WTC11 (cell line): ENCODE data around the gene DNAJC3. TPM values are rescaled to one million over a fixed set of nuclear protein-coding genes. Genes with fewer than 3 reads are reported as not detected.

Experiments
- AR ChIP-seq: fragments of 250-450 bp; sonication (Bioruptor Pico); IDR thresholded peaks from 2 replicates; pipeline ENCODE4 v1.9.0; 2021; ENCODE audit warnings: mild to moderate bottlenecking
- ATF1 ChIP-seq: sonication (generic); formaldehyde crosslinking; IDR thresholded peaks from 2 replicates; pipeline ENCODE4 v1.8.1; 2023; ENCODE audit warnings: mild to moderate bottlenecking, moderate library complexity, missing genetic modification reagents
- ATF3 ChIP-seq: sonication (generic); formaldehyde crosslinking; conservative IDR thresholded peaks from 2 replicates; pipeline ENCODE4 v1.8.1; 2022; ENCODE audit warnings: mild to moderate bottlenecking, missing genetic modification reagents
- ATF6 ChIP-seq: sonication (generic); formaldehyde crosslinking; IDR thresholded peaks from 2 replicates; pipeline ENCODE4 v1.8.1; 2023; ENCODE audit warnings: mild to moderate bottlenecking, missing genetic modification reagents
- CREB1 ChIP-seq: sonication (generic); formaldehyde crosslinking; IDR thresholded peaks from 2 replicates; pipeline ENCODE4 v1.8.0; 2023; ENCODE audit warnings: mild to moderate bottlenecking, missing genetic modification reagents
- CREM ChIP-seq: sonication (generic); formaldehyde crosslinking; IDR thresholded peaks from 2 replicates; pipeline ENCODE4 v1.8.1; 2022; ENCODE audit warnings: mild to moderate bottlenecking, missing genetic modification reagents, moderate library complexity
- CTCF ChIP-seq: fragments of 200-600 bp; IDR thresholded peaks from 2 replicates; pipeline ENCODE4 v1.8.0; 2022; ENCODE audit warnings: antibody characterized with exemption
- ETV6 ChIP-seq: sonication (generic); formaldehyde crosslinking; IDR thresholded peaks from 2 replicates; pipeline ENCODE4 v1.8.1; 2022; ENCODE audit warnings: mild to moderate bottlenecking, missing genetic modification reagents
- FOXJ3 ChIP-seq: sonication (generic); formaldehyde crosslinking; IDR thresholded peaks from 2 replicates; pipeline ENCODE4 v1.9.0; 2021; ENCODE audit warnings: missing genetic modification reagents, mild to moderate bottlenecking, borderline replicate concordance
- FOXK1 ChIP-seq: sonication (generic); formaldehyde crosslinking; IDR thresholded peaks from 2 replicates; pipeline ENCODE4 v1.8.0; 2022; ENCODE audit warnings: mild to moderate bottlenecking, moderate library complexity, missing genetic modification reagents
- GABPB1 ChIP-seq: sonication (generic); formaldehyde crosslinking; IDR thresholded peaks from 2 replicates; pipeline ENCODE4 v1.8.1; 2023; ENCODE audit warnings: mild to moderate bottlenecking, missing genetic modification reagents
- IRF2 ChIP-seq: sonication (generic); formaldehyde crosslinking; IDR thresholded peaks from 2 replicates; pipeline ENCODE4 v1.8.0; 2022; ENCODE audit warnings: low read depth, missing genetic modification reagents, borderline replicate concordance
- KAT7 ChIP-seq: sonication (generic); formaldehyde crosslinking; IDR thresholded peaks from 2 replicates; pipeline ENCODE4 v1.8.1; 2023; ENCODE audit warnings: missing genetic modification reagents, mild to moderate bottlenecking, borderline replicate concordance
- RELA ChIP-seq: sonication (generic); formaldehyde crosslinking; IDR thresholded peaks from 2 replicates; pipeline ENCODE4 v1.8.1; 2022; ENCODE audit warnings: missing genetic modification reagents, mild to moderate bottlenecking, borderline replicate concordance
- SMAD3 ChIP-seq: sonication (generic); formaldehyde crosslinking; IDR thresholded peaks from 2 replicates; pipeline ENCODE4 v1.8.0; 2022; ENCODE audit warnings: missing genetic modification reagents, mild to moderate bottlenecking, borderline replicate concordance
- SOX15 ChIP-seq: fragments of 250-450 bp; sonication (Bioruptor Pico); IDR thresholded peaks from 2 replicates; pipeline ENCODE4 v1.9.0; 2021; ENCODE audit warnings: mild to moderate bottlenecking
- TEAD4 ChIP-seq: sonication (generic); formaldehyde crosslinking; IDR thresholded peaks from 2 replicates; pipeline ENCODE4 v1.8.0; 2022; ENCODE audit warnings: mild to moderate bottlenecking, missing genetic modification reagents
- ZBTB21 ChIP-seq: sonication (generic); formaldehyde crosslinking; IDR thresholded peaks from 2 replicates; pipeline ENCODE4 v1.8.1; 2023; ENCODE audit warnings: mild to moderate bottlenecking, missing genetic modification reagents, borderline replicate concordance
- ZNF121 ChIP-seq: sonication (generic); formaldehyde crosslinking; IDR thresholded peaks from 2 replicates; pipeline ENCODE4 v1.8.0; 2023; ENCODE audit warnings: missing genetic modification reagents
- ZNF219 ChIP-seq: sonication (generic); formaldehyde crosslinking; IDR thresholded peaks from 2 replicates; pipeline ENCODE4 v1.8.0; 2023; ENCODE audit warnings: missing genetic modification reagents, mild to moderate bottlenecking, borderline replicate concordance
- ZNF317 ChIP-seq: sonication (generic); formaldehyde crosslinking; IDR thresholded peaks from 2 replicates; pipeline ENCODE4 v1.8.1; 2023; ENCODE audit warnings: low read depth, mild to moderate bottlenecking, moderate library complexity, missing genetic modification reagents, borderline replicate concordance
- ZNF416 ChIP-seq: fragments of 250-450 bp; sonication (Bioruptor Pico); IDR thresholded peaks from 2 replicates; pipeline ENCODE4 v1.9.0; 2021; ENCODE audit warnings: mild to moderate bottlenecking, inconsistent platforms
- ZNF671 ChIP-seq: fragments of 250-450 bp; sonication (Bioruptor Pico); IDR thresholded peaks from 2 replicates; pipeline ENCODE4 v1.8.0; 2021; ENCODE audit warnings: mild to moderate bottlenecking
- total RNA-seq: library from RNA; stranded (reverse); gene quantifications from 3 replicates; pipeline ENCODE4 v1.2.3, GENCODE V29; 2021
- TF ChIP-seq, protein P1 (sequence below): sonication (generic); formaldehyde crosslinking; IDR thresholded peaks from 2 replicates; pipeline ENCODE4 v1.8.0; 2022; ENCODE audit warnings: mild to moderate bottlenecking, missing genetic modification reagents
- TF ChIP-seq, protein P2 (sequence below): sonication (generic); formaldehyde crosslinking; IDR thresholded peaks from 2 replicates; pipeline ENCODE4 v1.8.1; 2022; ENCODE audit warnings: mild to moderate bottlenecking, moderate library complexity, missing genetic modification reagents
- TF ChIP-seq, protein P3 (sequence below): sonication (generic); formaldehyde crosslinking; IDR thresholded peaks from 2 replicates; pipeline ENCODE4 v1.8.0; 2022; ENCODE audit warnings: mild to moderate bottlenecking, missing genetic modification reagents
- TF ChIP-seq, protein P4 (sequence below): fragments of 250-450 bp; sonication (Bioruptor Pico); IDR thresholded peaks from 2 replicates; pipeline ENCODE4 v1.9.0; 2021; ENCODE audit warnings: mild to moderate bottlenecking
- TF ChIP-seq, protein P5 (sequence below): sonication (generic); formaldehyde crosslinking; IDR thresholded peaks from 2 replicates; pipeline ENCODE4 v1.8.1; 2022; ENCODE audit warnings: low read depth, missing genetic modification reagents, borderline replicate concordance

The DNAJC3 gene
- total RNA-seq, 1 experiment from 2014 or later = 20.0 TPM

DNA sequence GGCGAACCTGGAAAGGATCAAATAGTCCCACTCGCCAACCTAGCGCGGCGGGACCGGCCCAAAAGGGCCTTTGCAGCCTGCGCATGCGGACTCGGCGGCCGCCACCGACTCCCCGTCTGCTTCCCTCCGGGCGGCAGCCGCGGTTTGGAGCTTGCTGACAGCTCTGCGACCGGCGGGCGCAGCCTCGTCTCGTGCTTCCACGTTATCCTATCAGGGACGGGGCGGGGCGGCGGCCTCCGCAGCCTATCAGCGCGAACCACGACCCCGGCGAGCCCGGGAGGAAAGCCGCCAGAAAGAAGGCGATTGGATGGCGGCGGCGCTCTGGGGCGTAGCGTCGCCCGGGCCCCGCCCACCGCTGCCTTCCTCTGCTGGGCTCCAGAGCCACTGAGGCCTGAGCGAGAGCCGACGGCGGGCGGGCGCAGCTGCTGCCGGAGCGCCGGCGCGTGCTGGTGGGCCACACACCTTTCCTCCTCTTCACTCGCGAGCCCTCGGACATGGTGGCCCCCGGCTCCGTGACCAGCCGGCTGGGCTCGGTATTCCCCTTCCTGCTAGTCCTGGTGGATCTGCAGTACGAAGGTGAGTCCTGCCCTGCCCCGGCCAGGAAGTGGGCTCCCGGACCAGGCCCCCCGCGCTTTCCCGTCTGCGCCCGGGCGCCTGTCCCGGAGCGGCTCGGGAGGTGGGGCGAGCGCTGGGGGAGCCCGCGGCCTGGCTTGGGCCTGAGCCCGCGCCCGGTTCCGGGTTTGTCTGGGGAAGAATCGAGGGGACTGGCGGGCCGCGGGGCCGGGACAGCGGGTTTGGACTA is at the start of gene DNAJC3 (continued):
- no peak for TF ChIP-seq AR
- TF ChIP-seq SOX15 (CRISPR knock-in tag) = no peak
- no peak; the same call in 1 of the 2 replicates for TF ChIP-seq ZNF219
- 0 out of 2 replicates have a peak, but pooled peaks have one; percentile 33 for TF ChIP-seq CREB1
- TF ChIP-seq ZNF671 (CRISPR knock-in tag) = no peak
- TF ChIP-seq FOXJ3 = no peak
- TF ChIP-seq ZNF317 (CRISPR knock-in tag) = no peak
- TF ChIP-seq, protein P1, sequence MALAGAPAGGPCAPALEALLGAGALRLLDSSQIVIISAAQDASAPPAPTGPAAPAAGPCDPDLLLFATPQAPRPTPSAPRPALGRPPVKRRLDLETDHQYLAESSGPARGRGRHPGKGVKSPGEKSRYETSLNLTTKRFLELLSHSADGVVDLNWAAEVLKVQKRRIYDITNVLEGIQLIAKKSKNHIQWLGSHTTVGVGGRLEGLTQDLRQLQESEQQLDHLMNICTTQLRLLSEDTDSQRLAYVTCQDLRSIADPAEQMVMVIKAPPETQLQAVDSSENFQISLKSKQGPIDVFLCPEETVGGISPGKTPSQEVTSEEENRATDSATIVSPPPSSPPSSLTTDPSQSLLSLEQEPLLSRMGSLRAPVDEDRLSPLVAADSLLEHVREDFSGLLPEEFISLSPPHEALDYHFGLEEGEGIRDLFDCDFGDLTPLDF = peak; percentile 91
- peak; percentile 48; the same call in 1 of the 2 replicates for TF ChIP-seq ZNF121 (CRISPR knock-in tag)
- TF ChIP-seq, protein P2, sequence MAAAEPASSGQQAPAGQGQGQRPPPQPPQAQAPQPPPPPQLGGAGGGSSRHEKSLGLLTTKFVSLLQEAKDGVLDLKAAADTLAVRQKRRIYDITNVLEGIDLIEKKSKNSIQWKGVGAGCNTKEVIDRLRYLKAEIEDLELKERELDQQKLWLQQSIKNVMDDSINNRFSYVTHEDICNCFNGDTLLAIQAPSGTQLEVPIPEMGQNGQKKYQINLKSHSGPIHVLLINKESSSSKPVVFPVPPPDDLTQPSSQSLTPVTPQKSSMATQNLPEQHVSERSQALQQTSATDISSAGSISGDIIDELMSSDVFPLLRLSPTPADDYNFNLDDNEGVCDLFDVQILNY (CRISPR knock-in tag) = peak; percentile 79
- TF ChIP-seq, protein P3, sequence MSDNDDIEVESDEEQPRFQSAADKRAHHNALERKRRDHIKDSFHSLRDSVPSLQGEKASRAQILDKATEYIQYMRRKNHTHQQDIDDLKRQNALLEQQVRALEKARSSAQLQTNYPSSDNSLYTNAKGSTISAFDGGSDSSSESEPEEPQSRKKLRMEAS = peak; percentile 96
- TF ChIP-seq, protein P4, sequence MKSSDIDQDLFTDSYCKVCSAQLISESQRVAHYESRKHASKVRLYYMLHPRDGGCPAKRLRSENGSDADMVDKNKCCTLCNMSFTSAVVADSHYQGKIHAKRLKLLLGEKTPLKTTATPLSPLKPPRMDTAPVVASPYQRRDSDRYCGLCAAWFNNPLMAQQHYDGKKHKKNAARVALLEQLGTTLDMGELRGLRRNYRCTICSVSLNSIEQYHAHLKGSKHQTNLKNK (CRISPR knock-in tag) = no peak
- TF ChIP-seq TEAD4 (CRISPR knock-in tag) = no peak; the same call in 1 of the 2 replicates
- TF ChIP-seq ATF3 (CRISPR knock-in tag) = no peak
- TF ChIP-seq, protein P5, sequence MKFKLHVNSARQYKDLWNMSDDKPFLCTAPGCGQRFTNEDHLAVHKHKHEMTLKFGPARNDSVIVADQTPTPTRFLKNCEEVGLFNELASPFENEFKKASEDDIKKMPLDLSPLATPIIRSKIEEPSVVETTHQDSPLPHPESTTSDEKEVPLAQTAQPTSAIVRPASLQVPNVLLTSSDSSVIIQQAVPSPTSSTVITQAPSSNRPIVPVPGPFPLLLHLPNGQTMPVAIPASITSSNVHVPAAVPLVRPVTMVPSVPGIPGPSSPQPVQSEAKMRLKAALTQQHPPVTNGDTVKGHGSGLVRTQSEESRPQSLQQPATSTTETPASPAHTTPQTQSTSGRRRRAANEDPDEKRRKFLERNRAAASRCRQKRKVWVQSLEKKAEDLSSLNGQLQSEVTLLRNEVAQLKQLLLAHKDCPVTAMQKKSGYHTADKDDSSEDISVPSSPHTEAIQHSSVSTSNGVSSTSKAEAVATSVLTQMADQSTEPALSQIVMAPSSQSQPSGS (CRISPR knock-in tag) = no peak; the same call in 1 of the 2 replicates
- TF ChIP-seq ATF1 (CRISPR knock-in tag) = no peak
- peak; percentile 75; the same call in 1 of the 2 replicates for TF ChIP-seq ZBTB21 (CRISPR knock-in tag)
- peak; percentile 90 for TF ChIP-seq FOXK1
- TF ChIP-seq ETV6 (CRISPR knock-in tag) = peak; percentile 0; the same call in 1 of the 2 replicates
- no peak for TF ChIP-seq ATF6 (CRISPR knock-in tag)
- no peak for TF ChIP-seq ZNF416 (CRISPR knock-in tag)
- no peak for TF ChIP-seq CTCF
- no peak; the same call in 1 of the 2 replicates for TF ChIP-seq RELA
- peak; percentile 90 for TF ChIP-seq SMAD3 (CRISPR knock-in tag)
- TF ChIP-seq CREM = peak; percentile 71; the same call in 1 of the 2 replicates
- peak; percentile 27; the same call in 1 of the 2 replicates for TF ChIP-seq GABPB1
- no peak for TF ChIP-seq IRF2 (CRISPR knock-in tag)
- 0 out of 2 replicates have a peak, but pooled peaks have one; percentile 26 for TF ChIP-seq KAT7 (CRISPR knock-in tag)
